ENCODE results near the gene SPAG16. TPM values are rescaled to one million over a fixed set of nuclear protein-coding genes. Genes with fewer than 3 reads are reported as not detected.

Gene SPAG16
- total RNA-seq, 1 experiment from 2014 or later, result 17.3 TPM

GRCh38 chr2:214104967-214105366 is 820.7 kb downstream of the SPAG16 start:
- no peak for TF ChIP-seq CTCF (conservative IDR thresholded peaks at IDR 0.05)

More at GRCh38 chr2:214104967-214105366, 820.7 kb downstream of the SPAG16 start:
- Histone ChIP-seq H3K79me2 (ENCODE audit: insufficient read depth, low read length) (no peaks in the 10 kb centered on the region), H3K27me3 (ENCODE audit: insufficient read depth, low read length) (no peaks in the 10 kb centered on the region; the same call in 1 of the 2 replicates), H3K14ac (ENCODE audit: insufficient read depth, low read length) (no peak overlapping the region), H2BK20ac (ENCODE audit: low read depth, low read length, poor library complexity, severe bottlenecking) (no peak overlapping the region), H3K9ac (ENCODE audit: extremely low read depth, insufficient read length, low read length) (no peak overlapping the region), H3T11ph (ENCODE audit: low read length) (no peak overlapping the region), H2AK5ac (ENCODE audit: insufficient read length, low read length) (no peak overlapping the region), H4K20me1 (ENCODE audit: control insufficient read depth, insufficient read depth, insufficient read length) (no peaks in the 10 kb centered on the region), H2BK5ac (ENCODE audit: insufficient read length, low read length) (no peak overlapping the region), H3K4ac (ENCODE audit: low read depth, low read length) (no peak overlapping the region), H3K4me2 (ENCODE audit: insufficient read depth, insufficient read length, low read length) (no peak overlapping the region), H3K79me1 (ENCODE audit: insufficient read depth, low read depth, low read length, poor library complexity, severe bottlenecking) (no peaks in the 10 kb centered on the region), H3K56ac (ENCODE audit: insufficient read length, low read depth, low read length) (no peak overlapping the region), H4K8ac (replicated peaks; ENCODE audit: insufficient read length, low read depth, low read length) (no peak overlapping the region), H4K5ac (ENCODE audit: insufficient read length, low read depth, low read length) (no peak overlapping the region), H2BK120ac (ENCODE audit: low read depth, low read length, poor library complexity, severe bottlenecking) (no peak overlapping the region), H3K18ac (ENCODE audit: insufficient read length, low read depth, low read length) (no peak overlapping the region), H2AFZ (ENCODE audit: low read length) (no peak overlapping the region), H2BK15ac (ENCODE audit: low read depth, low read length) (no peak overlapping the region), H3K4me1 (ENCODE audit: insufficient read depth, low read length) (no peaks in the 10 kb centered on the region; the same call in 1 of the 2 replicates), H3K23ac (ENCODE audit: insufficient read length, low read depth, low read length) (no peak overlapping the region), H2BK12ac (ENCODE audit: insufficient read length, low read depth, low read length) (no peak overlapping the region), H3K9me3 (ENCODE audit: control insufficient read depth, low read depth, low read length) (no peaks in the 10 kb centered on the region), H4K91ac (ENCODE audit: insufficient read length, low read depth, low read length) (no peak overlapping the region), H3K27ac (ENCODE audit: insufficient read length, low read depth, low read length) (no peak overlapping the region), H3K23me2 (ENCODE audit: insufficient read length, low read depth, low read length, poor library complexity, severe bottlenecking) (no peaks in the 10 kb centered on the region)
- DNase-seq, result no peak
- Mint-ChIP-seq H3K9me3 (peaks cover 0 to under 1% of the 10 kb centered on the region in 2 experiments; a peak in 1 of 5 replicates), H3K27ac (no peak overlapping the region), H3K4me3 (no peak overlapping the region), H3K27me3 (ENCODE audit: low read depth) (peaks cover 2% of the 10 kb centered on the region; the same call in 1 of the 2 replicates), H3K36me3 (ENCODE audit: insufficient read depth in 1 of 3, low read depth in 3 of 3) (no peaks in the 10 kb centered on the region), H3K4me1 (peaks cover 20 to 25% of the 10 kb centered on the region in 2 experiments)
- no CpG with 5 or more reads among the region's 5 CpGs for WGBS (ENCODE audit: extremely low coverage, insufficient read length, low lambda C conversion rate)

All from H9 (cell line).